Activated naive CD8-positive, alpha-beta T cell treated with anti-CD3 and anti-CD28 coated beads, Interleukin-2, amount 50 U/mL, for 24 hours (primary cell): Measurements from ENCODE around the gene CSN3.
"Not testable (repeated sequence)": the region's sequence is repeated elsewhere in the genome, so short reads cannot be mapped to it uniquely, and the experiment has no call there.

ENCODE experiments used
- ATAC-seq: fragments of 150-1000 bp; cut with Tn5 transposase; one replicate; pipeline ENCODE4 v1.10.0; 2021
- DNase-seq: peaks from one replicate; pipeline ENCODE4 v3.0.0; 2021
- H3K27ac Mint-ChIP-seq: one replicate; pipeline ENCODE4 v1.8.0; 2021; ENCODE audit warnings: mild to moderate bottlenecking, mixed read lengths
- H3K27me3 Mint-ChIP-seq: one replicate; pipeline ENCODE4 v1.8.0; 2021; ENCODE audit warnings: mixed read lengths
- H3K36me3 Mint-ChIP-seq: one replicate; pipeline ENCODE4 v1.8.0; 2021; ENCODE audit warnings: low read depth, mixed read lengths
- H3K4me1 Mint-ChIP-seq: one replicate; pipeline ENCODE4 v1.8.0; 2021; ENCODE audit warnings: mixed read lengths
- H3K4me3 Mint-ChIP-seq: one replicate; pipeline ENCODE4 v1.8.0; 2021; ENCODE audit warnings: mild to moderate bottlenecking, moderate library complexity, mixed read lengths
- H3K9me3 Mint-ChIP-seq: one replicate; pipeline ENCODE4 v1.8.0; 2021; ENCODE audit warnings: mixed read lengths

The CSN3 gene

GRCh38 chr4:70242297-70242696 lies at the start of gene CSN3:
Gene CSN3 (plus strand): TSS chr4:70242597. CDS start chr4:70244820, 2,223 bp downstream.
- not testable (repeated sequence) for DNase-seq, H3K36me3 Mint-ChIP-seq, H3K4me3 Mint-ChIP-seq, H3K4me1 Mint-ChIP-seq, H3K27me3 Mint-ChIP-seq, H3K9me3 Mint-ChIP-seq, H3K27ac Mint-ChIP-seq, ATAC-seq

- no peak for ATAC-seq
- Mint-ChIP-seq H3K4me1 (no peaks in the 10 kb centered on the region), H3K27ac (no peak overlapping the region), H3K36me3 (no peaks in the 10 kb centered on the region), H3K27me3 (no peaks in the 10 kb centered on the region), H3K4me3 (no peak overlapping the region), H3K9me3 (no peaks in the 10 kb centered on the region)
- no peak for DNase-seq
These were observed 49.5 kb upstream of the CSN3 start for GRCh38 chr4:70192895-70193294.

- Mint-ChIP-seq H3K9me3 (no peaks in the 10 kb centered on the region), H3K27me3 (no peaks in the 10 kb centered on the region), H3K4me1 (no peaks in the 10 kb centered on the region), H3K4me3 (no peak within 1 kb of the TSS), H3K36me3 (no peaks in the 10 kb centered on the region), H3K27ac (no peak within 1 kb of the TSS)
- no peak for ATAC-seq
- no peak for DNase-seq
These were observed 47.0 kb upstream of the CSN3 start, which contains the start of gene ODAM for GRCh38 chr4:70195425-70195824. Gene ODAM (plus strand): TSS chr4:70195725. CDS start chr4:70196544, 819 bp downstream.

- H3K36me3 Mint-ChIP-seq: no peaks in the 10 kb centered on the region
These were observed 45.5 kb upstream of the CSN3 start for GRCh38 chr4:70196857-70197256.

GRCh38 chr4:70197842-70198241 lies 44.6 kb upstream of the CSN3 start:
- no peak overlapping the region for H3K27ac Mint-ChIP-seq
- no peak overlapping the region for H3K4me3 Mint-ChIP-seq
- H3K27me3 Mint-ChIP-seq: no peaks in the 10 kb centered on the region
- no peaks in the 10 kb centered on the region for H3K4me1 Mint-ChIP-seq
- no peak for ATAC-seq
- no peaks in the 10 kb centered on the region for H3K9me3 Mint-ChIP-seq
- no peaks in the 10 kb centered on the region for H3K36me3 Mint-ChIP-seq
- DNase-seq: no peak

More at GRCh38 chr4:70196857-70197256, 45.5 kb upstream of the CSN3 start:
- Mint-ChIP-seq H3K27me3 (no peaks in the 10 kb centered on the region), H3K9me3 (no peaks in the 10 kb centered on the region), H3K4me1 (no peaks in the 10 kb centered on the region), H3K27ac (no peak overlapping the region), H3K4me3 (no peak overlapping the region)
- ATAC-seq (no peak), DNase-seq (no peak)

GRCh38 chr4:70203601-70204000 lies 38.8 kb upstream of the CSN3 start:
- ATAC-seq (no peak), DNase-seq (no peak)
- H3K27me3 Mint-ChIP-seq: no peaks in the 10 kb centered on the region
- no peak overlapping the region for H3K27ac Mint-ChIP-seq
- H3K4me3 Mint-ChIP-seq: no peak overlapping the region
- H3K9me3 Mint-ChIP-seq: peaks cover 3% of the 10 kb centered on the region
- no peaks in the 10 kb centered on the region for H3K4me1 Mint-ChIP-seq
- H3K36me3 Mint-ChIP-seq: no peaks in the 10 kb centered on the region

GRCh38 chr4:70212752-70213151 lies 29.6 kb upstream of the CSN3 start:
- H3K4me1 Mint-ChIP-seq, DNase-seq, H3K4me3 Mint-ChIP-seq, H3K27me3 Mint-ChIP-seq, H3K36me3 Mint-ChIP-seq, H3K9me3 Mint-ChIP-seq, H3K27ac Mint-ChIP-seq, ATAC-seq: not testable (repeated sequence)

GRCh38 chr4:70216109-70216508 lies 26.3 kb upstream of the CSN3 start:
- H3K27ac Mint-ChIP-seq, H3K4me1 Mint-ChIP-seq, ATAC-seq, H3K27me3 Mint-ChIP-seq, H3K9me3 Mint-ChIP-seq, H3K36me3 Mint-ChIP-seq, DNase-seq, H3K4me3 Mint-ChIP-seq: not testable (repeated sequence)

- not testable (repeated sequence) for H3K4me3 Mint-ChIP-seq, H3K9me3 Mint-ChIP-seq, ATAC-seq, H3K27ac Mint-ChIP-seq, DNase-seq, H3K4me1 Mint-ChIP-seq, H3K36me3 Mint-ChIP-seq, H3K27me3 Mint-ChIP-seq
These were observed 25.8 kb upstream of the CSN3 start for GRCh38 chr4:70216550-70216949.

GRCh38 chr4:70221389-70221788 lies 21.0 kb upstream of the CSN3 start:
- H3K27ac Mint-ChIP-seq, H3K27me3 Mint-ChIP-seq, H3K4me3 Mint-ChIP-seq, H3K4me1 Mint-ChIP-seq, H3K36me3 Mint-ChIP-seq, DNase-seq, H3K9me3 Mint-ChIP-seq, ATAC-seq: not testable (repeated sequence)

- not testable (repeated sequence) for ATAC-seq, H3K27ac Mint-ChIP-seq, H3K36me3 Mint-ChIP-seq, H3K27me3 Mint-ChIP-seq, H3K9me3 Mint-ChIP-seq, H3K4me3 Mint-ChIP-seq, DNase-seq, H3K4me1 Mint-ChIP-seq
These were observed 20.6 kb upstream of the CSN3 start for GRCh38 chr4:70221818-70222217.

- H3K27me3 Mint-ChIP-seq: no peaks in the 10 kb centered on the region
- no peaks in the 10 kb centered on the region for H3K9me3 Mint-ChIP-seq
- H3K4me1 Mint-ChIP-seq: no peaks in the 10 kb centered on the region
- no peak for DNase-seq
- H3K36me3 Mint-ChIP-seq: no peaks in the 10 kb centered on the region
- H3K4me3 Mint-ChIP-seq: no peak within 1 kb of the TSS
- ATAC-seq: no peak
- H3K27ac Mint-ChIP-seq: no peak within 1 kb of the TSS
These were observed 16.6 kb upstream of the CSN3 start, which contains the start of gene FDCSP for GRCh38 chr4:70225824-70226223. Gene FDCSP (plus strand): TSS chr4:70226124. CDS start chr4:70231195, 5,071 bp downstream.

- Mint-ChIP-seq H3K27ac (no peak overlapping the region), H3K4me1 (no peaks in the 10 kb centered on the region), H3K36me3 (no peaks in the 10 kb centered on the region), H3K27me3 (no peaks in the 10 kb centered on the region), H3K9me3 (no peaks in the 10 kb centered on the region), H3K4me3 (no peak overlapping the region)
- ATAC-seq: no peak
- DNase-seq: no peak
These were observed 6.3 kb upstream of the CSN3 start for GRCh38 chr4:70236125-70236524.

GRCh38 chr4:70239131-70239883 lies 3.1 kb upstream of the CSN3 start:
- Mint-ChIP-seq H3K36me3 (no peaks in the 10 kb centered on the region), H3K27ac (no peak overlapping the region), H3K4me1 (no peaks in the 10 kb centered on the region), H3K4me3 (no peak overlapping the region), H3K9me3 (no peaks in the 10 kb centered on the region), H3K27me3 (no peaks in the 10 kb centered on the region)
- no peak for ATAC-seq
- DNase-seq: no peak

GRCh38 chr4:70239884-70240591 lies 2.4 kb upstream of the CSN3 start:
- H3K4me3 Mint-ChIP-seq: no peak overlapping the region
- no peaks in the 10 kb centered on the region for H3K4me1 Mint-ChIP-seq
- no peaks in the 10 kb centered on the region for H3K9me3 Mint-ChIP-seq
- no peaks in the 10 kb centered on the region for H3K27me3 Mint-ChIP-seq
- H3K27ac Mint-ChIP-seq: no peak overlapping the region
- ATAC-seq (no peak), DNase-seq (no peak)
- H3K36me3 Mint-ChIP-seq: no peaks in the 10 kb centered on the region
